HL-60 (cell line): Measurements from ENCODE around the gene LRRC74A.

ENCODE experiments used
- CTCF ChIP-seq: IDR thresholded peaks from one replicate; pipeline ENCODE4 v1.5.1; 2011; ENCODE audit warnings: low read length, control low read depth, inconsistent platforms; ENCODE audit not compliant: insufficient read depth
- GABPA ChIP-seq: IDR thresholded peaks from 2 replicates; pipeline ENCODE4 v1.6.1; 2012; ENCODE audit warnings: low read depth
- POLR2AphosphoS5 ChIP-seq: IDR thresholded peaks from 2 replicates; pipeline ENCODE4 v1.6.1; 2012; ENCODE audit warnings: low read depth
- REST ChIP-seq: IDR thresholded peaks from 2 replicates; pipeline ENCODE4 v1.6.1; 2012; ENCODE audit warnings: low read depth; ENCODE audit not compliant: insufficient replicate concordance

GRCh38 chr14:76837524-76837923, 11.3 kb downstream of the LRRC74A start:
- no peak for TF ChIP-seq CTCF
- no peak for TF ChIP-seq POLR2AphosphoS5
- TF ChIP-seq REST: no peak
- TF ChIP-seq GABPA: no peak
